Uterus (tissue), 4 donors: ENCODE measurements around the gene DDHD1. TPM values are rescaled to one million over a fixed set of nuclear protein-coding genes. Genes with fewer than 3 reads are reported as not detected.
A peak's percentile ranks its signal among the peaks of the same experiment; 100 is the strongest.
"Not testable (repeated sequence)": the region's sequence is repeated elsewhere in the genome, so short reads cannot be mapped to it uniquely, and the experiment has no call there.

Source experiments
- DNase-seq, 2 donors: peaks; one replicate each; pipeline ENCODE4 v3.0.0-alpha.2; 2019 to 2020
- H3K27ac ChIP-seq, 2 donors: fragments of 200-600 bp; sonication (generic); 1 replicate in 1 of 2; 2 replicates in 1 of 2; pipeline ENCODE4 v1.5.1; 2016 to 2018
- H3K27me3 ChIP-seq, 2 donors: fragments of 200-600 bp; sonication (generic); one replicate each; pipeline ENCODE4 v1.5.1; 2018 to 2019; ENCODE audit warnings: control low read depth in 1 of 2
- H3K36me3 ChIP-seq, 2 donors: fragments of 200-600 bp; sonication (generic); one replicate each; pipeline ENCODE4 v1.5.1; 2019; ENCODE audit warnings: control low read depth in 1 of 2
- H3K4me1 ChIP-seq, 2 donors: fragments of 200-600 bp; sonication (generic); one replicate each; pipeline ENCODE4 v1.5.1; 2018 to 2019; ENCODE audit warnings: control low read depth in 1 of 2
- H3K4me3 ChIP-seq, 2 donors: fragments of 200-600 bp; sonication (generic); 1 replicate in 1 of 2; 2 replicates in 1 of 2; pipeline ENCODE4 v1.5.1; 2018 to 2019; ENCODE audit warnings: mild to moderate bottlenecking in 1 of 2
- H3K9me3 ChIP-seq, 2 donors: fragments of 200-600 bp; sonication (generic); one replicate each; pipeline ENCODE4 v1.5.1; 2019; ENCODE audit warnings: control low read depth in 1 of 2
- CTCF ChIP-seq, 4 experiments: fragments of 200-600 bp in 2 of 4; fragments of 450-650 bp in 2 of 4; sonication (generic) in 2 of 4; IDR thresholded peaks; one replicate each; pipeline ENCODE4 v1.5.1; 2016 to 2019; ENCODE audit warnings: antibody characterized with exemption in 4 of 4, mild to moderate bottlenecking in 2 of 4, moderate library complexity in 1 of 4
- POLR2A ChIP-seq, 2 donors: fragments of 450-650 bp; IDR thresholded peaks; one replicate each; pipeline ENCODE4 v1.6.1; 2016; ENCODE audit warnings: antibody characterized with exemption in 2 of 2, mild to moderate bottlenecking in 1 of 2, moderate library complexity in 1 of 2
- intact Hi-C: fragments of 100-400 bp; cut with DNase I; formaldehyde crosslinking; loops from one replicate; pipeline ENCODE4 v1.15.1; 2023; ENCODE audit warnings: low total_unique reads
- total RNA-seq, 4 donors: library from RNA; depleted of rRNA in 3 of 4; stranded (reverse); fragments of >200 nt in 3 of 4; gene quantifications; one replicate each; pipeline versions ENCODE4 v1.1.0 to v1.2.4, GENCODE V29; 2014 to 2023
- donor health status: DM: yes; HTN: yes; CAD: no.

The DDHD1 gene
- total RNA-seq, 4 donors from 2014 or later = 25.1 to 38.5 (median 30.7) TPM

- Histone ChIP-seq H3K9me3 (peaks cover 0 to 3% of the 10 kb centered on the region in 2 donors), H3K27ac (no peak overlapping the region), H3K36me3 (no peaks in the 10 kb centered on the region), H3K4me1 (no peaks in the 10 kb centered on the region), H3K4me3 (no peak overlapping the region), H3K27me3 (no peaks in the 10 kb centered on the region)
- intact Hi-C loops = no loop called here
- TF ChIP-seq POLR2A (IDR thresholded peaks at IDR 0.05) (no peak), CTCF (IDR thresholded peaks at IDR 0.05) (no peak)
- DNase-seq = no peak
Measured at GRCh38 chr14:53146739-53147138, 6.4 kb downstream of the DDHD1 start.

- Histone ChIP-seq H3K27me3 (no peaks in the 10 kb centered on the region), H3K36me3 (no peaks in the 10 kb centered on the region), H3K27ac (no peak overlapping the region), H3K4me3 (no peak overlapping the region), H3K9me3 (peaks cover 0 to 20% of the 10 kb centered on the region in 2 donors), H3K4me1 (no peaks in the 10 kb centered on the region)
- TF ChIP-seq CTCF (IDR thresholded peaks at IDR 0.05) = no peak
- TF ChIP-seq POLR2A (IDR thresholded peaks at IDR 0.05) = no peak
- DNase-seq = no peak
- intact Hi-C loops = no loop called here
Measured at GRCh38 chr14:53144244-53144643, 8.9 kb downstream of the DDHD1 start.

DNA sequence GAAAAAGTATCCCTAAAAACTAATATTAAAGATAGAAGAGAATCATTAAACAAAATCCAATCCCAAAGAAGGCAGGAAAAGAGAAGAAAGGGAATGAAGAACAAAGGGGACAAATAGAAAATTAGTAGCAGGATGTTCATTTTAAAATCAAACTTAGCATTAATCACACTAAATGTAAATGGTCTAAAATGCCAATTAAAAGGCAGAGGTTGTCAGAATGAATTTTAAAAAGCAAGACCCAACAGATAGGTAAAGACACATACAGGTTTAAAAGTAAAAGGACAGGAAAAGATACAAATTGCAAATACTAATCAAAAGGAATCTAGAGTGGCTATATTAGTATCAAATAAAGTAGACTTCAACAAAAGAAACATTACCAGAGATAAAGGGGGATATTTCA, 12.5 kb downstream of the DDHD1 start:
- TF ChIP-seq POLR2A (IDR thresholded peaks at IDR 0.05) = no peak
- TF ChIP-seq CTCF (IDR thresholded peaks at IDR 0.05) = no peak
- Histone ChIP-seq H3K4me3 (no peak overlapping the region), H3K9me3 (peaks cover 0 to 35% of the 10 kb centered on the region in 2 donors), H3K27me3 (no peaks in the 10 kb centered on the region), H3K4me1 (no peaks in the 10 kb centered on the region), H3K27ac (no peak overlapping the region), H3K36me3 (no peaks in the 10 kb centered on the region)
- intact Hi-C loops = no loop called here
- DNase-seq = no peak

DNA sequence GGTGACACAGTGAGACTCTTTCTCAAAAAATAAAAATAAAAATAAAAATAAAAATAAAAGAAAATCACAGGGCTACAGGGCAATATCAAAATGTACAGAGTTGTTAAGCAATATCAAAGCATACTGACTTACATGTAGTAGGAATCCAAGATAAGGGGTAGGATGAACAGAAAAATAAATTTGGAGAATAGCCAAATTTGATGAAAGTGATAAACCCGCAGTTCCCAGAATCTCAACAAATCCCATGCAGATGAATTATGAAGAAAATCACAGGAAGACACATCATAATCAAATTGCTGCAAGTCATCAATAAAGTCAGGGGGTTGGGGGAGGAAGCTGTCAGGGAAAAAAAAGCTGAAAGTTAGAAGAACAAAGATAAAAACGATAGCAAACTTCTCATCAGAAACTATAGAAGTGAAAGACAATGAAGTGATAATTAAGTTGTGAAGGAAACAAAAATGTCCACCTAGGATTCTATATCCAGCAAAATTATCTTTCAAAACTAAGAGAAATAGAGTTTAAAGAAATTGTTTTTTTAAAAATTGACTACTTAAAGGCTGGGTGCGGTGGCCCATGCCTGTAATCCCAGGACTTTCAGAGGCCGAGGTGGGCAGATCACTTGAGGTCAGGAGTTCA, 15.4 kb downstream of the DDHD1 start:
- Histone ChIP-seq H3K4me1 (no peaks in the 10 kb centered on the region), H3K27ac (no peak overlapping the region), H3K4me3 (no peak overlapping the region), H3K9me3 (peaks cover 0 to 32% of the 10 kb centered on the region in 2 donors), H3K27me3 (no peaks in the 10 kb centered on the region), H3K36me3 (no peaks in the 10 kb centered on the region)
- DNase-seq = no peak
- intact Hi-C loops = no loop called here
- no peak for TF ChIP-seq CTCF (IDR thresholded peaks at IDR 0.05)
- TF ChIP-seq POLR2A (IDR thresholded peaks at IDR 0.05) = no peak

GRCh38 chr14:53130491-53130890, 22.6 kb downstream of the DDHD1 start:
- DNase-seq = peak in 1 of 2 donors; percentile 23
- H3K27me3 ChIP-seq, intact Hi-C loops: not testable (repeated sequence)

More at GRCh38 chr14:53130491-53130890, 22.6 kb downstream of the DDHD1 start:
- H3K27ac ChIP-seq, H3K36me3 ChIP-seq, H3K4me3 ChIP-seq, H3K9me3 ChIP-seq, H3K4me1 ChIP-seq: not testable (repeated sequence)
